Activated naive CD8-positive, alpha-beta T cell treated with anti-CD3 and anti-CD28 coated beads, Interleukin-2, amount 50 U/mL, for 24 hours (primary cell): ENCODE measurements around the gene SGK1.

ENCODE experiments used
- ATAC-seq: fragments of 150-1000 bp; cut with Tn5 transposase; one replicate; pipeline ENCODE4 v1.10.0; 2021
- DNase-seq: peaks from one replicate; pipeline ENCODE4 v3.0.0; 2021
- H3K27ac Mint-ChIP-seq: one replicate; pipeline ENCODE4 v1.8.0; 2021; ENCODE audit warnings: mild to moderate bottlenecking, mixed read lengths
- H3K27me3 Mint-ChIP-seq: one replicate; pipeline ENCODE4 v1.8.0; 2021; ENCODE audit warnings: mixed read lengths
- H3K36me3 Mint-ChIP-seq: one replicate; pipeline ENCODE4 v1.8.0; 2021; ENCODE audit warnings: low read depth, mixed read lengths
- H3K4me1 Mint-ChIP-seq: one replicate; pipeline ENCODE4 v1.8.0; 2021; ENCODE audit warnings: mixed read lengths
- H3K4me3 Mint-ChIP-seq: one replicate; pipeline ENCODE4 v1.8.0; 2021; ENCODE audit warnings: mild to moderate bottlenecking, moderate library complexity, mixed read lengths
- H3K9me3 Mint-ChIP-seq: one replicate; pipeline ENCODE4 v1.8.0; 2021; ENCODE audit warnings: mixed read lengths

The SGK1 gene

GRCh38 chr6:134177753-134178160 lies 140.2 kb downstream of the SGK1 start:
- Mint-ChIP-seq H3K4me3 (peak overlapping the region; percentile 97), H3K27ac (peak overlapping the region; percentile 93), H3K36me3 (peaks cover 17% of the 10 kb centered on the region), H3K27me3 (no peaks in the 10 kb centered on the region), H3K4me1 (peaks cover 41% of the 10 kb centered on the region), H3K9me3 (no peaks in the 10 kb centered on the region)
- no peak for DNase-seq
- no peak for ATAC-seq

- no peaks in the 10 kb centered on the region for H3K9me3 Mint-ChIP-seq
- peaks cover 46% of the 10 kb centered on the region for H3K4me1 Mint-ChIP-seq
- DNase-seq (no peak), ATAC-seq (no peak)
- peak overlapping the region; percentile 93 for H3K27ac Mint-ChIP-seq
- H3K36me3 Mint-ChIP-seq, result peaks cover 22% of the 10 kb centered on the region
- H3K4me3 Mint-ChIP-seq, result peak overlapping the region; percentile 97
- H3K27me3 Mint-ChIP-seq, result no peaks in the 10 kb centered on the region
These were observed 140.7 kb downstream of the SGK1 start for GRCh38 chr6:134177236-134177635.

GRCh38 chr6:134176264-134176975 lies 141.5 kb downstream of the SGK1 start:
- ATAC-seq (no peak), DNase-seq (peak; percentile 22)
- Mint-ChIP-seq H3K27me3 (no peaks in the 10 kb centered on the region), H3K4me1 (peaks cover 54% of the 10 kb centered on the region), H3K27ac (peak overlapping the region; percentile 85), H3K36me3 (peaks cover 30% of the 10 kb centered on the region), H3K9me3 (no peaks in the 10 kb centered on the region), H3K4me3 (peak overlapping the region; percentile 97)

GRCh38 chr6:134175532-134176263 lies 142.2 kb downstream of the SGK1 start:
- DNase-seq, result peak; percentile 62
- peaks cover 61% of the 10 kb centered on the region for H3K4me1 Mint-ChIP-seq
- peak overlapping the region; percentile 97 for H3K4me3 Mint-ChIP-seq
- H3K9me3 Mint-ChIP-seq, result no peaks in the 10 kb centered on the region
- H3K36me3 Mint-ChIP-seq, result peaks cover 37% of the 10 kb centered on the region
- no peaks in the 10 kb centered on the region for H3K27me3 Mint-ChIP-seq
- no peak for ATAC-seq
- peak overlapping the region; percentile 85 for H3K27ac Mint-ChIP-seq

- peaks cover 45% of the 10 kb centered on the region for H3K36me3 Mint-ChIP-seq
- peak overlapping the region; percentile 96 for H3K27ac Mint-ChIP-seq
- H3K4me3 Mint-ChIP-seq, result peak overlapping the region; percentile 97
- H3K4me1 Mint-ChIP-seq, result peaks cover 69% of the 10 kb centered on the region
- ATAC-seq, result peak; percentile 79
- DNase-seq, result peak; percentile 96
- H3K9me3 Mint-ChIP-seq, result no peaks in the 10 kb centered on the region
- no peaks in the 10 kb centered on the region for H3K27me3 Mint-ChIP-seq
These were observed 143.0 kb downstream of the SGK1 start for GRCh38 chr6:134174672-134175531.

- Mint-ChIP-seq H3K36me3 (peaks cover 52% of the 10 kb centered on the region), H3K9me3 (no peaks in the 10 kb centered on the region), H3K27ac (peak overlapping the region; percentile 96), H3K4me3 (peak overlapping the region; percentile 97), H3K27me3 (no peaks in the 10 kb centered on the region), H3K4me1 (peaks cover 73% of the 10 kb centered on the region)
- ATAC-seq, result peak; percentile 5
- peak; percentile 92 for DNase-seq
These were observed 143.8 kb downstream of the SGK1 start for GRCh38 chr6:134173936-134174671.

GRCh38 chr6:134173366-134173725 lies 144.6 kb downstream of the SGK1 start:
- peak overlapping the region; percentile 96 for H3K27ac Mint-ChIP-seq
- peaks cover 58% of the 10 kb centered on the region for H3K36me3 Mint-ChIP-seq
- no peak for DNase-seq
- no peaks in the 10 kb centered on the region for H3K9me3 Mint-ChIP-seq
- ATAC-seq, result no peak
- H3K4me1 Mint-ChIP-seq, result peaks cover 67% of the 10 kb centered on the region
- peak overlapping the region; percentile 97 for H3K4me3 Mint-ChIP-seq
- no peaks in the 10 kb centered on the region for H3K27me3 Mint-ChIP-seq

GRCh38 chr6:134172706-134173365 lies 145.1 kb downstream of the SGK1 start:
- Mint-ChIP-seq H3K4me1 (peaks cover 64% of the 10 kb centered on the region), H3K27me3 (no peaks in the 10 kb centered on the region), H3K4me3 (peak overlapping the region; percentile 97), H3K36me3 (peaks cover 58% of the 10 kb centered on the region), H3K9me3 (no peaks in the 10 kb centered on the region), H3K27ac (peak overlapping the region; percentile 96)
- ATAC-seq (no peak), DNase-seq (no peak)

- H3K36me3 Mint-ChIP-seq, result peaks cover 61% of the 10 kb centered on the region
- peak overlapping the region; percentile 97 for H3K4me3 Mint-ChIP-seq
- no peaks in the 10 kb centered on the region for H3K9me3 Mint-ChIP-seq
- no peak for DNase-seq
- H3K27me3 Mint-ChIP-seq, result no peaks in the 10 kb centered on the region
- H3K4me1 Mint-ChIP-seq, result peaks cover 57% of the 10 kb centered on the region
- ATAC-seq, result no peak
- no peak overlapping the region for H3K27ac Mint-ChIP-seq
These were observed 145.7 kb downstream of the SGK1 start for GRCh38 chr6:134172020-134172705.

GRCh38 chr6:134171517-134171916 lies 146.4 kb downstream of the SGK1 start:
- Mint-ChIP-seq H3K27ac (no peak overlapping the region), H3K36me3 (peaks cover 64% of the 10 kb centered on the region), H3K4me1 (peaks cover 54% of the 10 kb centered on the region), H3K27me3 (no peaks in the 10 kb centered on the region), H3K9me3 (no peaks in the 10 kb centered on the region), H3K4me3 (peak overlapping the region; percentile 97)
- DNase-seq, result no peak
- no peak for ATAC-seq

- Mint-ChIP-seq H3K9me3 (no peaks in the 10 kb centered on the region), H3K27me3 (no peaks in the 10 kb centered on the region), H3K4me1 (peaks cover 50% of the 10 kb centered on the region), H3K36me3 (peaks cover 64% of the 10 kb centered on the region), H3K4me3 (peak overlapping the region; percentile 97), H3K27ac (no peak overlapping the region)
- DNase-seq, result no peak
- ATAC-seq, result no peak
These were observed 147.1 kb downstream of the SGK1 start for GRCh38 chr6:134170844-134171243.

GRCh38 chr6:134169871-134170486 lies 147.9 kb downstream of the SGK1 start:
- H3K27me3 Mint-ChIP-seq, result no peaks in the 10 kb centered on the region
- H3K27ac Mint-ChIP-seq, result peak overlapping the region; percentile 15
- peaks cover 47% of the 10 kb centered on the region for H3K4me1 Mint-ChIP-seq
- peaks cover 64% of the 10 kb centered on the region for H3K36me3 Mint-ChIP-seq
- ATAC-seq (no peak), DNase-seq (no peak)
- H3K9me3 Mint-ChIP-seq, result no peaks in the 10 kb centered on the region
- no peak overlapping the region for H3K4me3 Mint-ChIP-seq
